ENCODE data around the gene ADARB1. TPM values are rescaled to one million over a fixed set of nuclear protein-coding genes. Genes with fewer than 3 reads are reported as not detected.

ADARB1 gene
- total and polyA plus RNA-seq, 2 experiments from 2014 or later: 4.8 to 14.8 TPM

DNA sequence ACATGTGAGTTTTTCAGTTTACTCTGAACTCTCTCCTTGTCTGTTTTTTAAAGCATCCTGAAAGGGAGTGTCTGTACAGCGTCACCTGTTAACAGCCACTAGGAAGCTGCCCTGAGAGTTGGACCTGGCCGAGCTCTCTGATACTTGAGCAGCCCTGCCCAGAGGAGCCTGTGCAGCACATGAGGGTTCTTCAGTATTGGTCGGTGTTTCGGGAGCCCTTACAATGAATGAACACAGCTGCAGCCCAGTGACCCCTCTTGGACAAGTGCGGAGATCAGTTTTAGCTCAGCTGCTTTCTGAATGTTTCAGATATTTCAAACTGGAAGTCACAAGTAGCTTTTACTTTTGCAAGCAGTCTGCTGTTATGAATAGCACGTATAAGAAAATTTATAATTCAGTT is 39.2 kb downstream of the ADARB1 start:
- Mint-ChIP-seq H3K4me3 (no peak overlapping the region), H3K9me3 (no peaks in the 10 kb centered on the region), H3K4me1 (no peaks in the 10 kb centered on the region; the same call in 1 of the 3 replicates), H3K36me3 (ENCODE audit: low read depth) (no peaks in the 10 kb centered on the region), H3K27me3 (ENCODE audit: insufficient read depth, low read depth, poor library complexity) (peaks cover 1% of the 10 kb centered on the region), H3K27ac (no peak overlapping the region)
- no peaks in the 10 kb centered on the region for H3K9me2 ChIP-seq (ENCODE audit: insufficient read depth)
- H2AFZ ChIP-seq: no peak overlapping the region
- H3K4me1 ChIP-seq (ENCODE audit: insufficient read depth): no peaks in the 10 kb centered on the region
- no peaks in the 10 kb centered on the region for H3K27me3 ChIP-seq (ENCODE audit: insufficient read depth)
- no peak for ATAC-seq
- no peak overlapping the region for H3K27ac ChIP-seq (ENCODE audit: low read depth)
- H3K79me2 ChIP-seq (replicated peaks; ENCODE audit: insufficient read depth): 0 out of 2 replicates have a peak, but pooled peaks cover 5% of the 10 kb centered on the region
- TF ChIP-seq ETS1 (IDR thresholded peaks at IDR 0.05) (no peak), EZH2 (IDR thresholded peaks at IDR 0.05; ENCODE audit: low read depth, unreplicated experiment) (no peak), CREB1 (CRISPR knock-in tag; IDR thresholded peaks at IDR 0.05; ENCODE audit: low read depth) (no peak), EZH2phosphoT487 (IDR thresholded peaks at IDR 0.05; ENCODE audit: unreplicated experiment) (no peak), STAT1 (IDR thresholded peaks at IDR 0.05; ENCODE audit: unreplicated experiment) (no peak), ZNF331 (CRISPR knock-in tag; IDR thresholded peaks at IDR 0.05; ENCODE audit: low read depth) (no peak), POLR2AphosphoS5 (IDR thresholded peaks at IDR 0.05; ENCODE audit: low read depth) (no peak), NANOG (IDR thresholded peaks at IDR 0.05; ENCODE audit: borderline replicate concordance) (no peak), ZNF462 (CRISPR knock-in tag; IDR thresholded peaks at IDR 0.05) (no peak), JUNB (IDR thresholded peaks at IDR 0.05; ENCODE audit: unreplicated experiment) (no peak), ZNF114 (CRISPR knock-in tag; IDR thresholded peaks at IDR 0.05) (no peak), CTCF (conservative IDR thresholded peaks at IDR 0.05; ENCODE audit: low read depth in 2 of 2) (no peak)
- TF ChIP-seq, protein P1, sequence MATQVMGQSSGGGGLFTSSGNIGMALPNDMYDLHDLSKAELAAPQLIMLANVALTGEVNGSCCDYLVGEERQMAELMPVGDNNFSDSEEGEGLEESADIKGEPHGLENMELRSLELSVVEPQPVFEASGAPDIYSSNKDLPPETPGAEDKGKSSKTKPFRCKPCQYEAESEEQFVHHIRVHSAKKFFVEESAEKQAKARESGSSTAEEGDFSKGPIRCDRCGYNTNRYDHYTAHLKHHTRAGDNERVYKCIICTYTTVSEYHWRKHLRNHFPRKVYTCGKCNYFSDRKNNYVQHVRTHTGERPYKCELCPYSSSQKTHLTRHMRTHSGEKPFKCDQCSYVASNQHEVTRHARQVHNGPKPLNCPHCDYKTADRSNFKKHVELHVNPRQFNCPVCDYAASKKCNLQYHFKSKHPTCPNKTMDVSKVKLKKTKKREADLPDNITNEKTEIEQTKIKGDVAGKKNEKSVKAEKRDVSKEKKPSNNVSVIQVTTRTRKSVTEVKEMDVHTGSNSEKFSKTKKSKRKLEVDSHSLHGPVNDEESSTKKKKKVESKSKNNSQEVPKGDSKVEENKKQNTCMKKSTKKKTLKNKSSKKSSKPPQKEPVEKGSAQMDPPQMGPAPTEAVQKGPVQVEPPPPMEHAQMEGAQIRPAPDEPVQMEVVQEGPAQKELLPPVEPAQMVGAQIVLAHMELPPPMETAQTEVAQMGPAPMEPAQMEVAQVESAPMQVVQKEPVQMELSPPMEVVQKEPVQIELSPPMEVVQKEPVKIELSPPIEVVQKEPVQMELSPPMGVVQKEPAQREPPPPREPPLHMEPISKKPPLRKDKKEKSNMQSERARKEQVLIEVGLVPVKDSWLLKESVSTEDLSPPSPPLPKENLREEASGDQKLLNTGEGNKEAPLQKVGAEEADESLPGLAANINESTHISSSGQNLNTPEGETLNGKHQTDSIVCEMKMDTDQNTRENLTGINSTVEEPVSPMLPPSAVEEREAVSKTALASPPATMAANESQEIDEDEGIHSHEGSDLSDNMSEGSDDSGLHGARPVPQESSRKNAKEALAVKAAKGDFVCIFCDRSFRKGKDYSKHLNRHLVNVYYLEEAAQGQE (IDR thresholded peaks at IDR 0.05; ENCODE audit: unreplicated experiment): no peak
- no peaks in the 10 kb centered on the region for H3K36me3 ChIP-seq (ENCODE audit: insufficient read depth)
- DNase-seq (ENCODE audit: low spot score): no peak
- no peak overlapping the region for H3K4me3 ChIP-seq
- H3F3A ChIP-seq (replicated peaks; ENCODE audit: low read depth): no peaks in the 10 kb centered on the region
- H4K20me1 ChIP-seq (replicated peaks; ENCODE audit: insufficient read depth): peaks cover 5% of the 10 kb centered on the region
- no peak overlapping the region for H3K4me2 ChIP-seq
